Sigmoid colon (tissue), 7 donors: ENCODE results near the gene RNF208. TPM values are rescaled to one million over a fixed set of nuclear protein-coding genes. Genes with fewer than 3 reads are reported as not detected.

Source experiments
- DNase-seq: peaks from one replicate; pipeline ENCODE4 v3.0.0-alpha.2; 2019
- H3K27ac ChIP-seq, 4 donors: fragments of 200-600 bp; sonication (generic); one replicate each; pipeline ENCODE4 v1.5.1; 2016 to 2019; ENCODE audit warnings: mild to moderate bottlenecking in 1 of 4
- H3K27me3 ChIP-seq, 3 donors: fragments of 200-600 bp; sonication (generic); one replicate each; pipeline ENCODE4 v1.5.1; 2019; ENCODE audit warnings: mild to moderate bottlenecking in 1 of 3
- H3K36me3 ChIP-seq, 4 donors: fragments of 200-600 bp; sonication (generic); one replicate each; pipeline ENCODE4 v1.5.1; 2016 to 2019
- H3K4me1 ChIP-seq, 4 donors: fragments of 200-600 bp; sonication (generic); one replicate each; pipeline ENCODE4 v1.5.1; 2017 to 2019
- H3K4me3 ChIP-seq, 4 donors: fragments of 200-600 bp; sonication (generic); one replicate each; pipeline ENCODE4 v1.5.1; 2017 to 2019; ENCODE audit warnings: mild to moderate bottlenecking in 2 of 4, moderate library complexity in 1 of 4
- H3K9me3 ChIP-seq, 4 donors: fragments of 200-600 bp in 3 of 4; sonication (generic) in 3 of 4; one replicate each; pipeline versions ENCODE4 v1.5.1 to v1.6.1; 2013 to 2019
- EP300 ChIP-seq, 4 donors: sonication (generic); formaldehyde crosslinking; IDR thresholded peaks; one replicate each; pipeline ENCODE4 v1.6.1; 2017; ENCODE audit warnings: antibody characterized with exemption in 4 of 4
- POLR2A ChIP-seq, 2 donors: fragments of 450-650 bp; IDR thresholded peaks; one replicate each; pipeline ENCODE4 v1.6.1; 2016; ENCODE audit warnings: antibody characterized with exemption in 2 of 2, mild to moderate bottlenecking in 2 of 2, moderate library complexity in 2 of 2
- POLR2AphosphoS5 ChIP-seq, 4 donors: sonication (generic); formaldehyde crosslinking; IDR thresholded peaks; one replicate each; pipeline ENCODE4 v1.6.1; 2017; ENCODE audit warnings: antibody characterized with exemption in 4 of 4
- WGBS, 2 donors: extraction: QIAGEN DNeasy Blood & Tissue Kit; methylation state at CpG; one replicate each; pipeline ENCODE4 v1.1.7; 2013; 5-methylcytosine and 5-hydroxymethylcytosine counted together
- intact Hi-C: fragments of 100-400 bp; cut with DNase I; formaldehyde crosslinking; loops from one replicate; pipeline ENCODE4 v1.15.1; 2023
- polyA plus RNA-seq, 3 donors: library from polyadenylated mRNA; stranded (reverse); fragments of 200-250 nt; gene quantifications; one replicate each; pipeline ENCODE4 v1.2.3, GENCODE V29; 2013
- total RNA-seq, 4 donors: library from RNA; depleted of rRNA; stranded (reverse); fragments of >200 nt; gene quantifications; one replicate each; pipeline ENCODE4 v1.1.0, GENCODE V29; 2016
- TF ChIP-seq, protein P1 (sequence below), 4 experiments: fragments of 450-650 bp in 3 of 4; fragments of 200-600 bp in 1 of 4; IDR thresholded peaks; one replicate each; pipeline ENCODE4 v1.5.1; 2016 to 2019; ENCODE audit warnings: antibody characterized with exemption in 4 of 4, mild to moderate bottlenecking in 3 of 4, moderate library complexity in 2 of 4
- donor health status: healthy with polysubstance abuse.
- donor health status: Bipolar disorder and iron deficiency.
- donor health status: healthy.

Gene RNF208
- total and polyA plus RNA-seq, 7 donors: 0.54 to 8.8 (median 3.4) TPM; not detected in 1

DNA sequence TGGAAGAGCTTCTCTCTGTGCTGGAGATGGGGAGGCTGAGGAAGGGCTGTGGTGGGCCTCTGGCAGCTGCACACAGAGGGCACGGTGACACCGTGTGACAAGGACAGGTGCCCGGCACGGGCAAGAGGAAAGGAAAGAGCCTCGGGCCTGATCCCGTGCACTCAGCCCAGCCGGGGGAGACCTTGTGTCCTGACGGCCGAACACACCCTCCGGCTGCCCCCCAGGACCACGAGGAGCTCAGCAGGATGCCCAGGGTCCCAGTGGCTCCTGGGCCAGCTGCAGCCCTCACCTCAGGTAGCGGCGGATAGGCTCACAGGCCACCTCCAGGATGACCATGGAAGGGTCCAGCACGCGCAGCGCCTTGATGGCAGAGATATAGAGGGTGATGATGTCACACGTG lies 39.2 kb downstream of the RNF208 start:
- peaks cover 0 to 25% (median 21%) of the 10 kb centered on the region in 4 donors for H3K4me1 ChIP-seq
- no peaks in the 10 kb centered on the region for H3K27me3 ChIP-seq
- WGBS, 2 donors: 90 to 95% methylated on average over 17 of the region's 17 CpGs
- DNase-seq: no peak
- intact Hi-C loops: no loop called here
- peaks cover 52 to 91% (median 61%) of the 10 kb centered on the region in 4 donors for H3K36me3 ChIP-seq
- H3K4me3 ChIP-seq: no peak overlapping the region
- TF ChIP-seq POLR2AphosphoS5 (IDR thresholded peaks at IDR 0.05) (no peak), POLR2A (IDR thresholded peaks at IDR 0.05) (no peak), EP300 (IDR thresholded peaks at IDR 0.05) (no peak)
- TF ChIP-seq, protein P1, sequence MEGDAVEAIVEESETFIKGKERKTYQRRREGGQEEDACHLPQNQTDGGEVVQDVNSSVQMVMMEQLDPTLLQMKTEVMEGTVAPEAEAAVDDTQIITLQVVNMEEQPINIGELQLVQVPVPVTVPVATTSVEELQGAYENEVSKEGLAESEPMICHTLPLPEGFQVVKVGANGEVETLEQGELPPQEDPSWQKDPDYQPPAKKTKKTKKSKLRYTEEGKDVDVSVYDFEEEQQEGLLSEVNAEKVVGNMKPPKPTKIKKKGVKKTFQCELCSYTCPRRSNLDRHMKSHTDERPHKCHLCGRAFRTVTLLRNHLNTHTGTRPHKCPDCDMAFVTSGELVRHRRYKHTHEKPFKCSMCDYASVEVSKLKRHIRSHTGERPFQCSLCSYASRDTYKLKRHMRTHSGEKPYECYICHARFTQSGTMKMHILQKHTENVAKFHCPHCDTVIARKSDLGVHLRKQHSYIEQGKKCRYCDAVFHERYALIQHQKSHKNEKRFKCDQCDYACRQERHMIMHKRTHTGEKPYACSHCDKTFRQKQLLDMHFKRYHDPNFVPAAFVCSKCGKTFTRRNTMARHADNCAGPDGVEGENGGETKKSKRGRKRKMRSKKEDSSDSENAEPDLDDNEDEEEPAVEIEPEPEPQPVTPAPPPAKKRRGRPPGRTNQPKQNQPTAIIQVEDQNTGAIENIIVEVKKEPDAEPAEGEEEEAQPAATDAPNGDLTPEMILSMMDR (IDR thresholded peaks at IDR 0.05): no peak
- no peaks in the 10 kb centered on the region for H3K9me3 ChIP-seq
- H3K27ac ChIP-seq: no peak overlapping the region

GRCh38 chr9:137181680-137182079 lies 40.4 kb downstream of the RNF208 start:
- peaks cover 52 to 93% (median 61%) of the 10 kb centered on the region in 4 donors for H3K36me3 ChIP-seq
- no peak overlapping the region for H3K27ac ChIP-seq
- TF ChIP-seq POLR2AphosphoS5 (IDR thresholded peaks at IDR 0.05) (no peak), POLR2A (IDR thresholded peaks at IDR 0.05) (no peak), EP300 (IDR thresholded peaks at IDR 0.05) (no peak)
- TF ChIP-seq, protein P1 (IDR thresholded peaks at IDR 0.05): no peak
- DNase-seq: no peak
- H3K9me3 ChIP-seq: no peaks in the 10 kb centered on the region
- H3K4me1 ChIP-seq: peaks cover 0 to 13% (median 10%) of the 10 kb centered on the region in 4 donors
- no peak overlapping the region for H3K4me3 ChIP-seq
- H3K27me3 ChIP-seq: no peaks in the 10 kb centered on the region
- 94 to 96% methylated on average over 22 of the region's 22 CpGs for WGBS, 2 donors
- intact Hi-C loops: no loop called here

DNA sequence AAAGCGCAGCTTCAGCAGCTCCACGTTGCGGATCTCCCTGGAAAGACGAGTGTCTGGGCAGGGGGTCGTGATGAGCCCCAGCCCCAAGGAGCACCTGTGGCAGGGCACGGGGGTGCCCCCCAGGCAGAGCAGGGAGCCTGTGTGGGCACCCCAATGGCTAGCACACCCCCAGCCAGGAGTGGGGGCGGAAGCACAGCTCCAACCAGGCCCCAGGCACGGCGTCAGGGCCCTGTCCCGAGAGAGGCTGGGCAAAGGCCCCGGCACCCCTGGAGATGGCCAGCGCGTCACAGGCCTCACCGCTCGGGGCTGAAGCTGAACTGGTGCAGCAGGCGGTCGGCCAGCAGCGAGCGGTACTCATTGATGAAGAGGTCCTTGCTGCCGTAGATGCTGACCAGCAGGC lies 41.5 kb downstream of the RNF208 start:
- Histone ChIP-seq H3K9me3 (no peaks in the 10 kb centered on the region), H3K27me3 (no peaks in the 10 kb centered on the region), H3K27ac (no peak overlapping the region), H3K36me3 (peaks cover 50 to 84% (median 58%) of the 10 kb centered on the region in 4 donors), H3K4me3 (no peak overlapping the region), H3K4me1 (peaks cover 0 to 1% (median under 1%) of the 10 kb centered on the region in 4 donors)
- TF ChIP-seq EP300 (IDR thresholded peaks at IDR 0.05) (no peak), POLR2A (IDR thresholded peaks at IDR 0.05) (no peak), POLR2AphosphoS5 (IDR thresholded peaks at IDR 0.05) (no peak)
- TF ChIP-seq, protein P1 (IDR thresholded peaks at IDR 0.05): no peak
- intact Hi-C loops: no loop called here
- WGBS, 2 donors: 95 to 96% methylated on average over 20 of the region's 20 CpGs
- no peak for DNase-seq

GRCh38 chr9:137179761-137180160 lies 42.3 kb downstream of the RNF208 start:
- peaks cover 43 to 77% (median 55%) of the 10 kb centered on the region in 4 donors for H3K36me3 ChIP-seq
- H3K27ac ChIP-seq: no peak overlapping the region
- TF ChIP-seq POLR2A (IDR thresholded peaks at IDR 0.05) (no peak), EP300 (IDR thresholded peaks at IDR 0.05) (no peak), POLR2AphosphoS5 (IDR thresholded peaks at IDR 0.05) (no peak)
- TF ChIP-seq, protein P1 (IDR thresholded peaks at IDR 0.05): no peak
- no peaks in the 10 kb centered on the region for H3K27me3 ChIP-seq
- no peak overlapping the region for H3K4me3 ChIP-seq
- H3K4me1 ChIP-seq: no peaks in the 10 kb centered on the region
- WGBS, 2 donors: 93 to 96% methylated on average over 17 of the region's 17 CpGs
- intact Hi-C loops: no loop called here
- no peaks in the 10 kb centered on the region for H3K9me3 ChIP-seq
- DNase-seq: no peak
